GM04504 (cell line): ENCODE data around the gene PHC3.

Source experiments
- DNase-seq: peaks from one replicate; pipeline ENCODE4 v3.0.0-alpha.2; 2012; ENCODE audit warnings: low read depth

Gene PHC3

DNA sequence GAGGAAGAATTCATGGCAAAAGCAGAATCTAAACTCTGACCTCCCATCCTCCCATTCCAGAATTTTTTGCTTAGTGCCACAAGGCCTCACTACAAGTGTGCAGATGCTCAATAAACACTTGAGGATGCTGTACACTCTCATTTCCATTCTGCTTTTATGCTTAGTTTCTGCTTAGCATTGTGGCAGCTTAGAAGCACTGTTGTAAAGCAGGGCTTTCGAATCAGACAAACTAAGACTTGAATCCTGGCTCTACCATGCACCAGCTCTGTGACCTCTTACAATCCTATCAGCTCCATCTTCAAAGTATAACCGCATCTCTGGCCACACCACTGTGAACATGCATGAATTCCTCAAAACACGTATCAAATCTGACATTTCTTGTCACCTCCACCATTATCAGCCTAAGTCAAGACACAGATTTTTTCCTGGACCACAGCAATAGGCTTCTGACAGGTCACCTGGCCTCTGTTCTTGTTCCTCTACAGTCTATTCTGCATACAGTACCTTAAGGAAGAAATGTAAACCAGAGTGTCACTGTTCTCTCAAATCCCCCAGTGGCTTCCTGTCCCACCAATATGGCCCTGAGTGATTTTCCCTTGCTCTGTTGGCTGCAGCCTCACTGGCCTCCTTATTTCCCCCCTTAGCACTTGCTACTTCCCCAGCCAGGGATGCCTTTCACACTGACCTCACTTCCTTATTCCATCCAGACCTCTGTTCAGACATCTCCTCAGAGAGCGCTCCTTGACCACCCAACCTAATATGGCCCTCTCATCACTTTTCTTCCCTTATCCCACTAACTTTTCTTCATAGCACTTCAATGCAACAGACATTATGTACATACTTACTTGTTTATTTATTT is 8.1 kb upstream of the PHC3 start:
- DNase-seq = no peak

DNA sequence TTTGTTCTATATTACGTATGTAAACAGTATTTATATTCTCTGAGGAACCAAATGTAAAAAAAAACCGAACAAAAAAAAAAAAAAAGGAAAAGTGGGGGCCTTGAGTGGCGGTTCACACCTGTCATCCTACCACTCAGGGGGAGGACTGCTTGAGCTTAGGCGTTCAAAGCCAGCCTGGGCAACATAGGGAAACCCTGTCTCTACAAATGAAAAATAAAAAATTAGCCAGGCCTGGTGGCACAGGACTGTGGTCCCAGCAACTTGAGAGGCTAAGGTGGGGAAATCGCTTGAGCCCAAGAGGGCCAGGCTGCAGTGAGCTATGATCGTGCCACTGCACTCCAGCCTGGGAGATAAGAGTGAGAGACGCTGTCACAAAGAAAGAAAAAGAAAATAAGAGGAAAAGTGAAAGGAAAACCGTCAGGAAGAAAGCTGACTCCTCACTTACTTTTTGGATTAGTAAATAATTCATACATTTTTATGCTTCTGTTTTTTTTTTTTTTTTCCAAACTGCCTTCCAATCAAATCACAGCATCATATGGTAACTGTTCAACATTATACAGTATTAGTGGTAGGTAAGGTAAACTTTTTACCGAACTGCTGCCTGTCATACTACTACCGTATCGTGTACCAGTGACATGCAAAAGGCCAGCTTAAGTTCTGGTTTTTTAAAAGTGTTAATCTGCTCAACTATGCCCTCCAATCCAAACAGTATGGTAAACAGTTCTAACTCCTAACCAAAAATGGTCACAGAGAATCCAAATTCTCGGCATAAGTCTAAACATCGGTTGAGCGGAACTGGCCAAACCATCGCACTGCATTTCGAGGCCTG is 1.2 kb downstream of the PHC3 start:
- DNase-seq = no peak

DNA sequence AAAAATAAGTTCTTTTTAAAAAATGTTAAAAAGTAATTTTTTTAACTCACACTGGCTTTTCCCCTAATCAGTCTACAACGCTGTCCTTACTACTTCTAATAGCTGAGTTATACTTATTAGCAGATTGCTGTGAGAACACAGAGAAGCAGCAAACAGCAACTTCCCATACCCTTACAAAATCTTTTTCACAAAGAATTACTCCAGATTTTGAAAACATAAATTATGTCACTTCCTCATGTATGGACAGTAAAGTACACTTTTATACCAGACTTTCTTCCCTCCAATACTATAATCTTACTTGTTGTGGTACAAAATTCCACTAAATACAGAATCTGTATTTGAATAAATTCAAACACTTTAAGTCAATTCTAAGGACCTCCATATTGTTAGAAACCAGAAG is 2.1 kb downstream of the PHC3 start:
- no peak for DNase-seq

DNA sequence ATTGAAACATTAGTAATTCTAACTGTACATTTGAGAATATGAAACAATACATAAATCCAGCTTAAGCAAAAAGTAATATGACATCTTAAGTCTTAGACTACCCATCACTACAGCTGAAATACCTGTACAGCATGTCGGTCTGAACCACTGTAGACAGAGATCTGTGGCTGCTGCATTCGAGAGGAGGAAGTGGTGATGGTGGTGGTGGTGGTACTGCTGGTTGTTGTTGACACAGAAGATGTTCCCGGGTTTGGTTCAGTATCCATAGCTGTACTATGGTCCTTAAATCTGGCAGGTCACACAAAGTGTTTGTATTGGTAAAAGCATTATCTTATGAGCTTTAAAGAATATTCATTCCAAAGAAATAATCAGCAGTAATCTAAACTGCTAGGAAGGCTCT is 2.9 kb downstream of the PHC3 start:
- no peak for DNase-seq

DNA sequence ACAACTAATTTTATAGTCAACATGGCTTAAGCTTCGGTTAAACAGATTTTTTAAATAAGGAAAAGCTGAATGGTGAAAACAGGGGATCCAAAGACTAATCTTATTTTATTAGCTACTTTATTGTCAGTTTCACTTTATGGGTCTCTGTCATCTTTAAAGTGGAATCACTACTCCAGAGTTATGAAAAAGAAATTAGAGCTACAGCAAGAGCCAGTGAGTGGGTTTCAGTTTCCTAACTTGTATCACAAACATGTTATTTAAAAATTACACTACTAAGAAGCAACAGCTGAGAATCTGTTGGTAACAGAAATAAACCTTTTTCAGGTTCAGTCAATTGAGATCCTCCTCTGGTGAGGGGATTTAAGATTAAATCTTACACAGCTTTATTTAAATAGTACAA is 10.0 kb downstream of the PHC3 start:
- no peak for DNase-seq

DNA sequence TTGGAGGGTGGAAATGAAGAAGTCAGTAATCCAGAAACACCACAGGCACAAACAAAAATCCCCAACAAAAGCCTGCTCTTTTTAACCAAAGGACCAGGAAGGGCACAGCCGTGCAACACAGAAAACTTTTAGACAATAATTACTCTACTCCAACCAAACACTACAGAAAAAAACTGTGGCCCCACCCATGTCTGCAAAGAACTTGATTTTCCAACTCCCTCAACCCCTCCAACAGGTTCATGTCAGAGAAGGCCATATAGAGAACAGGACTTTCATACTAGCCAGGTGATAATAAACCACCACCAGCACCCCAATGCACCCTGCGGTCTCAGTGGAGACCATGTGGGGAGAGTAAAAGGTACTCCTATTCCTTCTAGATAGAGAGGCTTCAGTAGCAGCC is 16.8 kb downstream of the PHC3 start:
- no peak for DNase-seq

DNA sequence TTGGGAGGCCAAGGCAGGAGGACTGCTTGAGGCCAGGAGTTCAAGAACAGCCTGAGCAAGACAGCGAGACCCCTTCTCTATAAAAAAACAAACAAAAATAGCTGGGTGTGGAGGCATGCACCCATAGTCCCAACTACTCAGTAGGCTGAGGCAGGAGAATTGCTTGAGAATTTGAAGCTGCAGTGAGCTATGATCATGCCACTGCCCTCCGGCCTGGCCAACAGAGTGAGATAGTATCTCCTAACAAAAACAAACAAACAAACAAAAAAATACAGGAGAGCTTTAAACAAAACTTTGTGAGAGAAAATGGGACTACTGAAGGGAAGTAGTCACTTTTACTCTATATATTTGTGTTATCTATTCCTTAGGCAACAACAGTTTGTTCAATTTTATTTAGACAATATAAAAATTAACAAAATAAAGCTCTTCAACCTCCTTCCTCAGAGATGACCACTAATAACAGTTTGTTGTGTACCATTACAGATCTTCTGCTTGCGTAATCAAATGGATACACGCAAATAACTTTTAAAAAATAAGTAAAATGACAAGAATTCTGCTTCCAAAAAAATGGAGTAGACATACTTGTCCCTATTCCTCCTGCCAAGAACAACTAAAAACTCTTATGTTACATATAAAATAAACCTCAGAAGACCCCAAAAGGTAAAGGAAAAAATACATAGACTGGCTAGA is 17.4 kb downstream of the PHC3 start:
- DNase-seq = no peak

DNA sequence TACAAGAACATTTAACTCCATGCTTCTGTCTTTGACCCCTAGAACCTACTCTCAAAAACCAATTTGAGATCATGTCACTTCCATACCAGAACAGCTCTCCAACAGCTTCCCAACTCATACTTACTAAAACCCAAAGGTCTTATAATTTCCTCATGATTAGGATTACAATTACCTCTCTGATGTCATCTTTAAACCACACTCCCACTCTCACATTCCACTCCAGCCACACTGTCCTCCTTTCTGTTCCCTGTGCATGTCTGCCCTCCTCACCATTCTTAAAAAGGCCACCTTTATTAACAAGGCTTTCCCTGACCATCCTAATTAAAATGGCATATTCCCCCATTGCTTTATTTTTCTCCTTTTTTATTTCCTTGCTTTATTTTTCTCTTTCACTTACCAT is 18.9 kb downstream of the PHC3 start:
- DNase-seq = no peak

DNA sequence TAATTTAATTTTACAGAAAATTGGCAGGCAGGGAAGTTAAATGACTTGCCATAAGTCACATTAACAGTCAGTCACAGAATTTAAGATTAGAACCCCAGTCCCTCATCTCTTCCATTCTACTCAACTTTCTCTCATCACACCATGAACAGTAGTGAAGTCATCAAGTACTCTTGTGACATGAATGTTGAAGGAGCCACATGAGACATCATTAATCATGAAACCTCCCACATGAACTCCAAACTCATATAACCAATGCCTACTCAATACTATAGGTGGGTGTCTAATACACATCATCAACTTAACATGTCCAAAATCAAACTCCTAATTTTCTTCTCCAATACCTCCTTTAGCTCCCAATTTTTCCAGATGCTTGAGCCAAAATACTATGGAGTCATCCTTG is 19.5 kb downstream of the PHC3 start:
- no peak for DNase-seq

DNA sequence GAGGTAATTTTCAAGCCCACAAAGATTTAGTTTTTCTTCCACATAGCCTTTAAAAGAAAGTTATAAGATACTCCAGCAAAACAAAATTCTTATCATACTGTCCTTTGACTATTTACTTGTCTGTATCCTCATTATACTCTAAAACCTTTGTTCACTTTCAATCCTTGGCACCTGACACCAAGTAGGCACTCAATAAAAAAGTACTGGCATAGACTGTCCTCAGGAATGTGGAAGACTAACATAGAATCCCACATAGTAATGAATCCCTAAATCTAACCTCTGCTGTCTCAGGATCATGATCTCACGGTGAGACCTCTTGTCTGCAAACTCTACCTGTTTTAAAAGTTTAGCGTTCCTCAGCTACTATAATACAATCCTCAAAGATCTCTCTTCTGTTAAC is 21.6 kb downstream of the PHC3 start:
- no peak for DNase-seq

DNA sequence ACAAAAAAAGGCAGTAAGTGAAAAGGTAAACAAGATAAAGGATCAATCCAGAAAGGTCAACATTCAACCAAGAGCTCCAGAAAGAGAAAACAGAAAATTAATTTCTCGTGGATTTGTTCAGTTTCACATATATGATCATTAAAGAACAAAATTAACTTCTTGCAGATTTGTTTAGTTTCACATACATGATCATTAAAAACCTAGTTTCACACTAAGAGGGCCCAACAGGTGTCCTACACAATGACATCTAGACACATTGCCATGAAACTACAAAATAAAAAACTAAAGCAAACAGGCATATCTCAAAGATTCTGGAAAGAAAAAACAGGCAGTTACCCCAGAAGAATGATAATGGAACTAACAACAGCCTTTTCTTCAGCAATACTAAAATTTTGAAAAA is 22.1 kb downstream of the PHC3 start:
- no peak for DNase-seq

DNA sequence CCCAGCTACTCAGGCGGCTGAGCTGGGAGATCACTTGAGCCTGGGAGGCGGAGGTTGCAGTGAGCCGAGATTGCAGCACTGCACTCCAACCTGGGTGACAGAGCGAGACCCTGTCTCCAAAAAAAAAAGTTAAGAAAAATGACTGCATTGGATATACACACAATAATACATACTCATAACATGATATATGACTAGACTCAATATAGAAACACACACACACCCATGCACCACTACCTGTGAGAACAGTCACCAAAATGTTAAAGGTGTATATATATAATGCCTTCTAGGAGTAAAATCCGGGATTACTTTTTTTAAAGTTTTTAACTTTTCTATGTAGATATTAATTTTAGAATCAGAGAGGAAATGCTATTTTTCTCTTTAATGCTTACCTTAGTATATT is 25.9 kb downstream of the PHC3 start:
- DNase-seq = no peak

DNA sequence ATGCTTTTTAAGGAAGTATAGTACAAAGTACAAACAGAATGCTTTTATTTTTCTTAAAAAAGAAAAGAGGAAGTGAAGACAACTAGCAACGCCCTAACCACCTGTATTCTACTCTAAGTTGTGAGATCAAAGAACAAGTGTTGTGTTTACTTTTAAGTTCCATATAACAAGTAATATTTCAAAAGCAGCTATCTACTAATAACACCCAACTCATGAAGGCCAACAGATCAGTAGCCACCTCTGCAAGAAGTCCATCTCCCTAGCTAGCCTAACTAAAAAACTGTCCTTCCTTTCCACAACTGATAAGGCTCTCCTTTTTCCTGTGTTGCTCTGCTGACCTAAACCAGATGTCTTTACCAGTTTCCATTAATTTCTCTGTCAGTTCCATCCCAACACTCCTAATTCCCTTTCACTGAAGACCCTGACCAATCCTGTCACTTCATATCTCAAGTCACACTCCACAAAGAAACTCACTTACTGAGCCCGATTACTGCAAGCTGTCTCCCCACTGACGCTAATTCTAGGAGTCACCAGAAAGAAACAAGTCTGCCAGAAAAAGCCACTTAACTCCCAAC is 26.9 kb downstream of the PHC3 start:
- no peak for DNase-seq

DNA sequence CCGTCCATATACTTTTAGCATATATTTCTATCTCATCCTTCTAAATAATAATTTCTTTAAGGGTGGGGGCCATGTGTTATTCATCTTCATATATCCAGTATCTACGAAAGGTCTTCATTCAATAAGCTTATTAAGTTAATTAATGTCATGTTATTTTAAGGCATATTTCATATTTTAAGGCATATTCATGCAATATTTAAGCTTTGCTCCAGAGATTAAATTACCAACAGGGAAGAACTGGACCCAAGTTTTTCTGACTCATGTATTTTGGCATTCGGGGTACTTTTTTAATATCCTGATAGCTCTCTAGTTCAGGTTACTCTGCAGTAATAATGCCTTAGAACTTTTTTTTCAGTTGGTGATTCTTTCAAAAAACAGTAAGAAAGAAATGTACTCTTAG is 27.4 kb downstream of the PHC3 start:
- DNase-seq = no peak

DNA sequence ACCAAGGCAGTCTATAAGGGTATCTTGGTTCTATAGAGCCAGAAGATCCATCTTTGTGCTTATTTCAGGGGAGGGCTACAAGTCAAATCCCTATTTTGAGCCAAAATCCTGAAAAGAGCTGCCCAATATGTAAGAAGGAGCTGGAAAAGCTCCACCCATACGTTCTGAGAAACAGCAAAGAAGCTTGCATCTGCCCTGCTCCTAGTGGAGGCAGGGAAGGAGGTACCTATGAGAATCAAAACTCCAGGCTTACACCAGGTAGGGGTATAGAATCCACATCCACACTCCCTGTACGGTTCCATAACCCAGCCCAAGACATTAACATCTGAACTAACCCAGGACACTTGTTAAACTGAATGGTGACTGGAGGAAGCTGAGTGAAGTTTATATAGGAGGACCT is 30.0 kb downstream of the PHC3 start:
- no peak for DNase-seq

DNA sequence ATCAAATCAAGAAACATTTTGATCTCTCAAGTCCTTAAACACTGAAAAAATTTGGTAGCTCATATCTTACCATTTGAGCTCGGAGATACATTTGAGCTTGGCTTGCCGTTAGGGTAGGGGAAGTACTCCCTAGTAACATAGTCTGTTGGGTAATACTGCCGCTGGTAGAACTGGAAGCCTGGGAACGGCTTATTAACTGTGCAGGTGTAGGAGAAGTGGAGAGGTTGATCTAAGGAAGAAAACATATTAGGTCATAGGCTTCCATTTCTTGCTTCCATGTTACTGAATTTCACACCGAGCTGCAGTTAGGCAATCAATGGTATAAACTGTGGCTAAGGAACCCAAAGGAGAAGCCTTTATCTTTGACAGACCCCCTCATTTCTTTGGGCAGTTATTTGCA is 32.5 kb downstream of the PHC3 start:
- no peak for DNase-seq

DNA sequence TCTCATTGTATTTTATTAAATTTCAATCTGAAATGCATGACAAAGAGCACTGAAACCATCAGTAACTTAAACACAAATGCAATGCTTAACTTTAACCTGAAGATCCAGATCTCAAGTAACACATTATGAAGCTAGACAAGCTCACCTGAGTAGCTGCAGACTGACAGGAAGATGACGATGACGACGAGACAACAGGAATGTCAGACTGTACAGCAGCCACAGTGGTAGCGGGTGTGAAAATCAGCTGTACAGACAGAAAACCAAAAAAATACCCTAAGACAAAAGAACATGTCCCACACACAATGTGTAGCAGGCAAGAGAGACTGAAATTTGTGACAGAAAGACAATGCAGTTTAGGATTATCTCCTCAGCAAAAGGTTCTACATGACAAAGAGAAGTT is 36.3 kb downstream of the PHC3 start:
- DNase-seq = no peak

DNA sequence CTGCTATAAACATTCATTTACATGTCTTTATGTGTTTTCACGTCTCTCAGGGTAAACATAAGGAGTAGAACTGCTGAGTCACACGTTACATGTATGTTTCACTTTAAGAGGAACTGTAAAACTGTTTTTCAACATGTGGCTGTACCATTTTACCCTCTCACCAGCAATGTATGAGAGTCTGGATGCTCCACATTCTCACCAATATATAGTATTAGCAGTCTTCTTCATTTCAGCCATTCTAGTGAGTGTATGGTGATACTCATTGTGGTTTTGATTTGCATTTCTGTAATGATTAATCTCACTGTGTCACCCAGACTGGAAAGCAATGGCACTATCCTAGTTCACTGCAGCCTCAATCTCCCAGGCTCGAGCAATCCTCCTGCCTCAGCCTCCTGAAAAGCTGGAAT is 37.1 kb downstream of the PHC3 start:
- DNase-seq = no peak

DNA sequence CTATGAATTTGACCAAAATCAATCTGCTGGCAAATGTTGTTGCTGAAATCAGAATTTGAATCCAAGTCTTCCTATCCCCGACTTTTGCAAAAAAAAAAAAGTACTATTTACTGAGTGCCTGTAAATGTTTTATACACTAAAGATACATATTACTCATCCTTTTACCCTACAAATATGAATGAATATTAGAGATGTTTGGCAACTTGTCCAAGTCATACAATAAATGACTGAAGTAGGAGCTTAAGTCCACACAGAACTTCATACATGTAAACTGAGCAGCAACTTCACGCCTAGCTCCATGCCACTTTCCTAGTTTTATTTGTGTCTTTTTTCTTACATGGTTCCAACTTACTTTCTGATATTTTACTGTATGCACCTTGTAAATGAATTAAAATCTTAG is 39.2 kb downstream of the PHC3 start:
- DNase-seq = no peak

DNA sequence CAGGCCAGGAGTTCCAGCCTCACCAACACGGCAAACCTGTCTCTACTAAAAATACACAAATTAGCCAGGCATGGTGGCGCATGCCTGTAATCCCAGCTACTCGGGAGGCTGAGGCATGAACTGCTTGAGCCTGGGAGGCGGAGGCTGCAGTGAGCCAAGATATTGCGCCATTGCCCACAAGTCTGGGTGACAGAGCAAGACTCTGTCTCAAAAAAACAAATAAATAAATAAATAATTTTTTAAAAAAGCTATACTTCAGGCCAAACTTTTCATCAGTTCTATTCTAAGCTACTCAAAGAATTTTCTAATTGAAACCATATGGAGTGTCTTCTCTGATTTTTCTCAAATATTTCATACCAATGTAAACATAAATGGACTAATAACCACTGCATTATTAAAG is 43.5 kb downstream of the PHC3 start:
- DNase-seq = peak; percentile 5

DNA sequence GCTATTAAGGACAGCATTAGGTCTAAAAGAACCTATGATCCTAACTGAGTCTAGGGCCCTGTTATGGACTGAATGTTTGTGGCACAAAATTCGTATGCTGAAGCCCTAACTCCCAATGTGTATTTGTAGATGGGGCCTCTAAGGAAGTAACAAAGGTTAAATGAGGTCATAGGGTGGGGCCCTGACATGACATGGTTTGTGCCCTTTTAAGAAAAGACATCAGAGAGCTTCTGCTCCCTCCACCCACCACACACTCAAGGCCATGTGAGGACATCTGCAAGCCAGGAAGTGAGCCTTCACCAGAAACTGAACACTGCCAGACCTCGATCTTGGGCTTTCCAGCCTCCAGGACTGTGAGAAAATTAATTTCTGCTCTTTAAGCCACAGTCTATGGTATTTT is 49.2 kb downstream of the PHC3 start:
- DNase-seq = no peak

DNA sequence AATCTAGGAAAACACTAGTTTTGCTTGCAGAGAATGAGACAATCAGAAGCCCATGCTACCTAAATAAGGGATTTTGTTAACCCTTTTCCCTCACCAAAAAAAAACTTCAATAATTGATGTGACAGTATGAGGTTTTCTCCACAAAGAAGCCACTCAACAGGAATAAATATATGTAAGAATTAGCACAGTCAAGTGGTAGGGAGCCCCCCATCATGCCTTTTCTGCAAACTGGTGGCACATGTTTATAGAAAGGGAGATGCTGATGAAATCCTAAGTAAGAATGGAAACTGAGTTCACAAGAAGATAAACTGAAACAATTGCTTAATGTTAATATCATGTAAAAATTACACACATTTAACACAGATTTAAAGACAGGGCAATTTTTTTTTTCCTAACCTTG is 51.0 kb downstream of the PHC3 start:
- no peak for DNase-seq

DNA sequence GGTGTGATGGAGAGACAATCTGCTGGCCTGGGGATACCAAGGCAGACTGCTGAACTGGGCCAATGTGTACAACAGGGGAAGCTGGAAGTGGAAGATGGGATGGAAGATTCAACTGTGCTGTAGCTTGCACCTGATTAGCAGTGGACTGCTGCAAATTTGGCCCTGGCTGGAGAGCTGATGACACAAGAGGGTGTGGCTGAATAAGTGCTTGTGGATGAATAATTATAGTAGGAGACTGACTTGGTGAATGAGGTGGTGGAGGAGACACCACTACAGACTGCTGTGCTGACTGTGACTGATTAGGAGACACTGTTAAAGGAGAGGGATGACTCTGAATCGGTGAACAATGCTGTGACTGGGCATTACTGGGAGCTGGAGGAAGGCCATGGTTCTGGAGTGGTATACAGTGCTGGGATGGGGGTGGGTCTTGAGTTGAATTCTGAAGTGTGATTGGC is 52.5 kb downstream of the PHC3 start:
- no peak for DNase-seq
